Ishikawa (cell line): ENCODE data around the gene LRRC2.

Experiments used
- CEBPB ChIP-seq: IDR thresholded peaks from 2 replicates; pipeline ENCODE4 v1.6.1; 2012
- CREB1 ChIP-seq: IDR thresholded peaks from 2 replicates; pipeline ENCODE4 v1.6.1; 2012; ENCODE audit warnings: low read depth
- EGR1 ChIP-seq: IDR thresholded peaks from 2 replicates; pipeline ENCODE4 v1.6.1; 2012
- EP300 ChIP-seq: IDR thresholded peaks from 2 replicates; pipeline ENCODE4 v1.6.1; 2012; ENCODE audit warnings: borderline replicate concordance
- FOXM1 ChIP-seq: IDR thresholded peaks from 2 replicates; pipeline ENCODE4 v1.6.1; 2012; ENCODE audit warnings: low read depth, borderline replicate concordance
- NFIC ChIP-seq: IDR thresholded peaks from 2 replicates; pipeline ENCODE4 v1.6.1; 2012
- RAD21 ChIP-seq: IDR thresholded peaks from 2 replicates; pipeline ENCODE4 v1.6.1; 2012; ENCODE audit warnings: low read depth
- TAF1 ChIP-seq: IDR thresholded peaks from 2 replicates; pipeline ENCODE4 v1.6.1; 2012; ENCODE audit warnings: low read depth, mild to moderate bottlenecking
- TCF12 ChIP-seq: IDR thresholded peaks from 2 replicates; pipeline ENCODE4 v1.6.1; 2012; ENCODE audit warnings: low read depth
- TEAD4 ChIP-seq: IDR thresholded peaks from 2 replicates; pipeline ENCODE4 v1.6.1; 2012
- YY1 ChIP-seq: IDR thresholded peaks from 2 replicates; pipeline ENCODE4 v1.6.1; 2012; ENCODE audit warnings: low read depth
- ZBTB7A ChIP-seq: IDR thresholded peaks from 2 replicates; pipeline ENCODE4 v1.6.1; 2012; ENCODE audit warnings: low read depth
- TF ChIP-seq, protein P1 (sequence below): IDR thresholded peaks from 2 replicates; pipeline ENCODE4 v1.6.1; 2012
- TF ChIP-seq, protein P2 (sequence below): IDR thresholded peaks from 2 replicates; pipeline ENCODE4 v1.6.1; 2012
- TF ChIP-seq, protein P3 (sequence below): IDR thresholded peaks from 2 replicates; pipeline ENCODE4 v1.6.1; 2012; ENCODE audit warnings: low read depth, mild to moderate bottlenecking

Gene LRRC2

DNA sequence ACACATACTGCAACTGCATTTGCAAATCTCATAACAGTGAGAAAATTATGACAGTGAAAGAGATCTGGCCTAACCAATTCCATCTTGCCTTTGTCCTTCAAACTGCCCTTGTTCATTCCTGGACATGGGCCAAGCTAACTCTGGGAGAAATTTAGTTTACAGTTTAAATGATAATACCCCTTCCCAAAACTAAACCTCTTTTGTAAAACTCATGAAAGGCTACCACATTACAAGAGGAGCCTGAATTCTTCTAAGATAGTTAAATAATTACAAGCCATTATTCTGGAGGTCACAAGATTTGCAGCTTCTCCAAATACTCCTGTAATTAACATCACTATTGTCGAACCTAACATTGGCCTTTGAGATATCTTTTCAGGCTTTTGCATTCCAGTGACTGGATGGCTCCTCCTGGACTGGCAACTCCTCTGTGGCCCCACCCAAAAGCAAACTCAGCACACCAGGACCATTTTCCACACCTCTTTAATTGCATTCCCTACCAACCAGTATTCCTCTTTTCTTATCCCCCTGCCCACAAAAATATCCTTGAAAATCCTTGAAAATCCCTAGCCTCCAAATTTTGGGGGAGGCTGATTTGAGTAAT lies 37.4 kb upstream of the LRRC2 start:
- TF ChIP-seq, protein P1, sequence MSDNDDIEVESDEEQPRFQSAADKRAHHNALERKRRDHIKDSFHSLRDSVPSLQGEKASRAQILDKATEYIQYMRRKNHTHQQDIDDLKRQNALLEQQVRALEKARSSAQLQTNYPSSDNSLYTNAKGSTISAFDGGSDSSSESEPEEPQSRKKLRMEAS, result no peak
- TF ChIP-seq ZBTB7A (no peak), CEBPB (no peak), TAF1 (no peak), EGR1 (no peak), NFIC (no peak), FOXM1 (no peak), YY1 (no peak), RAD21 (no peak), TEAD4 (no peak), EP300 (no peak), TCF12 (no peak), CREB1 (no peak)
- TF ChIP-seq, protein P2, sequence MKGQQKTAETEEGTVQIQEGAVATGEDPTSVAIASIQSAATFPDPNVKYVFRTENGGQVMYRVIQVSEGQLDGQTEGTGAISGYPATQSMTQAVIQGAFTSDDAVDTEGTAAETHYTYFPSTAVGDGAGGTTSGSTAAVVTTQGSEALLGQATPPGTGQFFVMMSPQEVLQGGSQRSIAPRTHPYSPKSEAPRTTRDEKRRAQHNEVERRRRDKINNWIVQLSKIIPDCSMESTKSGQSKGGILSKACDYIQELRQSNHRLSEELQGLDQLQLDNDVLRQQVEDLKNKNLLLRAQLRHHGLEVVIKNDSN, result no peak
- TF ChIP-seq, protein P3, sequence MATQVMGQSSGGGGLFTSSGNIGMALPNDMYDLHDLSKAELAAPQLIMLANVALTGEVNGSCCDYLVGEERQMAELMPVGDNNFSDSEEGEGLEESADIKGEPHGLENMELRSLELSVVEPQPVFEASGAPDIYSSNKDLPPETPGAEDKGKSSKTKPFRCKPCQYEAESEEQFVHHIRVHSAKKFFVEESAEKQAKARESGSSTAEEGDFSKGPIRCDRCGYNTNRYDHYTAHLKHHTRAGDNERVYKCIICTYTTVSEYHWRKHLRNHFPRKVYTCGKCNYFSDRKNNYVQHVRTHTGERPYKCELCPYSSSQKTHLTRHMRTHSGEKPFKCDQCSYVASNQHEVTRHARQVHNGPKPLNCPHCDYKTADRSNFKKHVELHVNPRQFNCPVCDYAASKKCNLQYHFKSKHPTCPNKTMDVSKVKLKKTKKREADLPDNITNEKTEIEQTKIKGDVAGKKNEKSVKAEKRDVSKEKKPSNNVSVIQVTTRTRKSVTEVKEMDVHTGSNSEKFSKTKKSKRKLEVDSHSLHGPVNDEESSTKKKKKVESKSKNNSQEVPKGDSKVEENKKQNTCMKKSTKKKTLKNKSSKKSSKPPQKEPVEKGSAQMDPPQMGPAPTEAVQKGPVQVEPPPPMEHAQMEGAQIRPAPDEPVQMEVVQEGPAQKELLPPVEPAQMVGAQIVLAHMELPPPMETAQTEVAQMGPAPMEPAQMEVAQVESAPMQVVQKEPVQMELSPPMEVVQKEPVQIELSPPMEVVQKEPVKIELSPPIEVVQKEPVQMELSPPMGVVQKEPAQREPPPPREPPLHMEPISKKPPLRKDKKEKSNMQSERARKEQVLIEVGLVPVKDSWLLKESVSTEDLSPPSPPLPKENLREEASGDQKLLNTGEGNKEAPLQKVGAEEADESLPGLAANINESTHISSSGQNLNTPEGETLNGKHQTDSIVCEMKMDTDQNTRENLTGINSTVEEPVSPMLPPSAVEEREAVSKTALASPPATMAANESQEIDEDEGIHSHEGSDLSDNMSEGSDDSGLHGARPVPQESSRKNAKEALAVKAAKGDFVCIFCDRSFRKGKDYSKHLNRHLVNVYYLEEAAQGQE, result no peak

DNA sequence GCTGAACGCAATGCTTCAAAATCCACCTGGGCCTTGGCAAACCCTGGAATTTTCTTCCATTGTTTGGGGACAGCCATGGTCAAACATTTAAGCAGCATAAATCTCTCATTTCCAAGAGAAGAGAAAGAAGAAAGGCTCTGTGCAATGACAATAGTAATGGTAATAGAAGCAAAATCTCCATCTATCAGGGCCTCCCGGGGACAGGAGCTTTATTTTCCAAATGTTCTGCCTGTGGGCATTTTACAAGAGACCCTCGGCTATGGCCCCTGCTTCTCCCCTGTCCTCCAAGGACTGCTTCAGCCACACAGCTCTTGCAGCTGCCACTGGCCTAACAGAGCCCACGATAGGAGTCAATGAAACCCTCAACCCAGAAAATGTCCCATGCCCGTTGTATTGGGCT lies 33.5 kb upstream of the LRRC2 start:
- no peak for TF ChIP-seq TEAD4
- no peak for TF ChIP-seq TCF12
- no peak for TF ChIP-seq NFIC
- TF ChIP-seq CEBPB, result no peak
- TF ChIP-seq EGR1, result no peak
- no peak for TF ChIP-seq CREB1
- TF ChIP-seq, protein P1, result no peak
- TF ChIP-seq YY1, result no peak
- no peak for TF ChIP-seq FOXM1
- TF ChIP-seq, protein P2, result no peak
- TF ChIP-seq ZBTB7A, result no peak
- TF ChIP-seq, protein P3, result no peak
- TF ChIP-seq TAF1, result no peak
- no peak for TF ChIP-seq EP300

GRCh38 chr3:46595819-46596314 lies 29.8 kb upstream of the LRRC2 start:
- TF ChIP-seq FOXM1, result no peak
- TF ChIP-seq TAF1, result no peak
- no peak for TF ChIP-seq TEAD4
- TF ChIP-seq, protein P1, result no peak
- TF ChIP-seq CREB1, result no peak
- TF ChIP-seq, protein P2, result no peak
- no peak for TF ChIP-seq ZBTB7A
- no peak for TF ChIP-seq EGR1
- TF ChIP-seq, protein P3, result no peak
- TF ChIP-seq TCF12, result no peak
- no peak for TF ChIP-seq CEBPB
- TF ChIP-seq EP300, result no peak
- no peak for TF ChIP-seq NFIC
- TF ChIP-seq YY1, result no peak
- no peak for TF ChIP-seq RAD21

DNA sequence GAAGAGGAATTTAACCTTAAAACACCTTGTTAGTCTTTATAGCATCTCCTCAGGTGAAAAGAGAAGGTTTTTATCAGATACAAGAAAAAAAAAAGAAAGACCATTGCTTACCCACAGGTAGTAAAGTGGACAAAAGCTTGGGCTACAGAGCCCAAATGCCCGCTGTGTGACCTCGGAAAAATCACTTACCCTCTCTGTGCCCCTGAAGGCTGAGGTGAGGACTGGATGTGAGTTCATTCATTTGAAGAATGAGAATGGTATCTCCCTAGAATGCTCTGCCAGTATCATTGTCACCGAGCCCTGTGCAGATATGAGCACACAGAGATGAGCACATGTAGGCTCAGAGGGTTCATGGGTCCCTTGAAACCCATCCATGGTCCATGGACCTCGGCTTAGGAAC lies 28.6 kb upstream of the LRRC2 start:
- no peak for TF ChIP-seq CREB1
- no peak for TF ChIP-seq TEAD4
- TF ChIP-seq YY1, result no peak
- TF ChIP-seq, protein P2, result no peak
- no peak for TF ChIP-seq ZBTB7A
- TF ChIP-seq FOXM1, result no peak
- no peak for TF ChIP-seq EP300
- TF ChIP-seq CEBPB, result no peak
- TF ChIP-seq, protein P3, result no peak
- TF ChIP-seq, protein P1, result no peak
- no peak for TF ChIP-seq RAD21
- TF ChIP-seq EGR1, result no peak
- no peak for TF ChIP-seq TCF12
- TF ChIP-seq NFIC, result no peak
- TF ChIP-seq TAF1, result no peak
